ENCODE data around the gene EHD2.

EHD2 gene

GRCh38 chr19:47790398-47790814 lies 77.2 kb downstream of the EHD2 start:
- in situ Hi-C loops (cut with HindIII; ENCODE audit: low sequenced_read_pairs), result no loop called here
- TF ChIP-seq, protein P1, sequence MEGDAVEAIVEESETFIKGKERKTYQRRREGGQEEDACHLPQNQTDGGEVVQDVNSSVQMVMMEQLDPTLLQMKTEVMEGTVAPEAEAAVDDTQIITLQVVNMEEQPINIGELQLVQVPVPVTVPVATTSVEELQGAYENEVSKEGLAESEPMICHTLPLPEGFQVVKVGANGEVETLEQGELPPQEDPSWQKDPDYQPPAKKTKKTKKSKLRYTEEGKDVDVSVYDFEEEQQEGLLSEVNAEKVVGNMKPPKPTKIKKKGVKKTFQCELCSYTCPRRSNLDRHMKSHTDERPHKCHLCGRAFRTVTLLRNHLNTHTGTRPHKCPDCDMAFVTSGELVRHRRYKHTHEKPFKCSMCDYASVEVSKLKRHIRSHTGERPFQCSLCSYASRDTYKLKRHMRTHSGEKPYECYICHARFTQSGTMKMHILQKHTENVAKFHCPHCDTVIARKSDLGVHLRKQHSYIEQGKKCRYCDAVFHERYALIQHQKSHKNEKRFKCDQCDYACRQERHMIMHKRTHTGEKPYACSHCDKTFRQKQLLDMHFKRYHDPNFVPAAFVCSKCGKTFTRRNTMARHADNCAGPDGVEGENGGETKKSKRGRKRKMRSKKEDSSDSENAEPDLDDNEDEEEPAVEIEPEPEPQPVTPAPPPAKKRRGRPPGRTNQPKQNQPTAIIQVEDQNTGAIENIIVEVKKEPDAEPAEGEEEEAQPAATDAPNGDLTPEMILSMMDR (IDR thresholded peaks at IDR 0.05; ENCODE audit: low read depth, low read length, missing control alignments), result peak; percentile 88
- H3K4me3 ChIP-seq (ENCODE audit: low read depth, low read length), result no peak overlapping the region
- peak; percentile 31 for DNase-seq (ENCODE audit: low read depth)

DNA sequence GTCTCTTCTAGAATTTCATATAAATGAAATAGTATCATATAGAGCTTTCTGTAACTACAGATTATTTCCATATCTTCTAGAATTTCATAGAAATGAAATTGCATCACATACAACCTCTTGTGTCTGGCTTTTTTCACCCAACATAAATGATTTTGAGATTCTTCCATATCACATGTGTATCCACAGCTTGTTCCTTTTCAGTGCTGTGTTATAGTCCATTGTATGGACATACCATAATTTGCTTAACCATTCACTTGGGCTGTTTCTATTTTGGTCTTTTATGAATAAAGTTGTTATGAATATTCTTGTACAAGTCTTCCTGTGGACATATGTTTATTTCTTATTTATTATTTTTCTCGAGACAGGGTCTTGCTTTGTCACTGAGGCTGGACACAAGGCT lies 79.4 kb downstream of the EHD2 start:
- no peak overlapping the region for H3K4me3 ChIP-seq (ENCODE audit: low read depth, low read length)
- TF ChIP-seq, protein P1 (IDR thresholded peaks at IDR 0.05; ENCODE audit: low read depth, low read length, missing control alignments), result no peak
- in situ Hi-C loops (cut with HindIII; ENCODE audit: low sequenced_read_pairs), result no loop called here
- no peak for DNase-seq (ENCODE audit: low read depth)

All from astrocyte of the cerebellum (primary cell).